A549 (cell line): ENCODE results near the gene MBNL2. TPM values are rescaled to one million over a fixed set of nuclear protein-coding genes. Genes with fewer than 3 reads are reported as not detected.
A peak's percentile ranks its signal among the peaks of the same experiment; 100 is the strongest.

Experiments used
- ATAC-seq, 2 experiments: fragments of 200-7000 bp in 1 of 2; fragments of >200 bp in 1 of 2; cut with Nextera tagmentation in 1 of 2; cut with Tn5 transposase in 1 of 2; 3 replicates each; pipeline versions ENCODE4 v1.8.0 to v1.9.1; 2018 to 2020; ENCODE audit warnings: mild to moderate bottlenecking in 1 of 2, moderate library complexity in 1 of 2
- CTCF ChIA-PET: fragments of 300-600 bp; sonication (Branson Sonifier 250); formaldehyde crosslinking; extraction: SDS; loops from one replicate; lab custom pipeline; 2021; ENCODE audit warnings: antibody characterized with exemption, inconsistent platforms; lab: Yijun Ruan, JAX
- POLR2A ChIA-PET: fragments of 350-600 bp; formaldehyde crosslinking; extraction: SDS; loops from one replicate; lab custom pipeline; 2021; ENCODE audit warnings: antibody characterized with exemption, inconsistent platforms; lab: Yijun Ruan, JAX
- DNase-seq, 2 experiments: peaks; one replicate each; pipeline versions ENCODE4 v3.0.0 to v3.0.0-alpha.2; 2011 to 2016; ENCODE audit warnings: low read depth in 1 of 2, low spot score in 1 of 2
- FAIRE-seq: peaks from 2 replicates; lab custom pipeline; 2011; peaks lifted over from hg19 to GRCh38; lab: Jason Lieb, UNC
- H3K27ac ChIP-seq, 2 experiments: fragments of >200 bp; sonication (Bioruptor Twin); formaldehyde crosslinking; 3 replicates each; pipeline ENCODE4 v1.5.1; 2016 to 2017
- H3K4me1 ChIP-seq: fragments of >200 bp; sonication (Bioruptor Twin); formaldehyde crosslinking; 3 replicates; pipeline ENCODE4 v1.6.1; 2016
- H3K4me2 ChIP-seq: fragments of >200 bp; sonication (Bioruptor Twin); formaldehyde crosslinking; 3 replicates; pipeline ENCODE4 v1.6.1; 2016
- H3K4me3 ChIP-seq: fragments of >200 bp; sonication (Bioruptor Twin); formaldehyde crosslinking; 3 replicates; pipeline ENCODE4 v1.5.1; 2016
- H3K9me3 ChIP-seq: fragments of >200 bp; sonication (Bioruptor Twin); formaldehyde crosslinking; 3 replicates; pipeline ENCODE4 v1.6.1; 2016
- BCL3 ChIP-seq: fragments of >200 bp; sonication (Bioruptor Twin); formaldehyde crosslinking; IDR thresholded peaks from 3 replicates; pipeline ENCODE4 v1.6.1; 2016
- CBX2 ChIP-seq: fragments of 200-600 bp; sonication (generic); IDR thresholded peaks from 2 replicates; pipeline ENCODE4 v1.6.1; 2016; ENCODE audit warnings: low read depth, mild to moderate bottlenecking, borderline replicate concordance
- CEBPB ChIP-seq, 2 experiments: fragments of >200 bp in 1 of 2; sonication (Bioruptor Twin) in 1 of 2; formaldehyde crosslinking in 1 of 2; IDR thresholded peaks; 2 replicates each; pipeline ENCODE4 v1.6.1; 2012 to 2016
- HEYL ChIP-seq: fragments of 250-450 bp; sonication (Bioruptor Pico); IDR thresholded peaks from 2 replicates; pipeline ENCODE4 v1.8.0; 2021; ENCODE audit warnings: mild to moderate bottlenecking, moderate library complexity
- HMGXB4 ChIP-seq: fragments of 250-450 bp; sonication (Bioruptor Pico); IDR thresholded peaks from 2 replicates; pipeline ENCODE4 v1.5.0; 2021; ENCODE audit warnings: mild to moderate bottlenecking, moderate library complexity, borderline replicate concordance
- HOXA7 ChIP-seq: fragments of 250-450 bp; sonication (Bioruptor Pico); IDR thresholded peaks from 2 replicates; pipeline ENCODE4 v1.5.0; 2020; ENCODE audit warnings: mild to moderate bottlenecking, moderate library complexity
- HOXB13 ChIP-seq: fragments of 250-450 bp; sonication (Bioruptor Pico); IDR thresholded peaks from 2 replicates; pipeline ENCODE4 v1.5.0; 2020; ENCODE audit warnings: low read depth, mild to moderate bottlenecking, moderate library complexity
- JUN ChIP-seq, 2 experiments: fragments of >200 bp; sonication (Bioruptor Twin); formaldehyde crosslinking; IDR thresholded peaks; 2 replicates in 1 of 2; 3 replicates in 1 of 2; pipeline ENCODE4 v1.6.1; 2016 to 2017
- JUNB ChIP-seq: fragments of >200 bp; sonication (Bioruptor Twin); formaldehyde crosslinking; IDR thresholded peaks from 2 replicates; pipeline ENCODE4 v1.6.1; 2016
- KDM1A ChIP-seq: fragments of 200-600 bp; sonication (generic); IDR thresholded peaks from 2 replicates; pipeline ENCODE4 v1.6.1; 2016; ENCODE audit warnings: low read depth, mild to moderate bottlenecking
- MAFK ChIP-seq: fragments of 450-650 bp; IDR thresholded peaks from 2 replicates; pipeline ENCODE4 v1.6.1; 2014; ENCODE audit not compliant: partially characterized antibody
- MAX ChIP-seq: IDR thresholded peaks from 2 replicates; pipeline ENCODE4 v1.6.1; 2012
- MAZ ChIP-seq: fragments of 150-350 bp; IDR thresholded peaks from 2 replicates; pipeline ENCODE4 v1.6.1; 2014; ENCODE audit warnings: antibody characterized with exemption, low read depth, low read length, borderline replicate concordance
- MYC ChIP-seq: IDR thresholded peaks from 2 replicates; pipeline ENCODE4 v1.6.1; 2012; ENCODE audit warnings: mild to moderate bottlenecking, inconsistent platforms, low read length, improper control_type of control experiment, borderline replicate concordance
- RAD21 ChIP-seq, 2 experiments: fragments of >200 bp in 1 of 2; sonication (Bioruptor Twin) in 1 of 2; formaldehyde crosslinking in 1 of 2; IDR thresholded peaks in 1 of 2; conservative IDR thresholded peaks in 1 of 2; 2 replicates in 1 of 2; 3 replicates in 1 of 2; pipeline ENCODE4 v1.6.1; 2012 to 2018; ENCODE audit warnings: inconsistent platforms in 1 of 2
- SMC3 ChIP-seq: fragments of >200 bp; sonication (Bioruptor Twin); formaldehyde crosslinking; IDR thresholded peaks from 3 replicates; pipeline ENCODE4 v1.6.1; 2018; ENCODE audit warnings: inconsistent platforms
- TFCP2L1 ChIP-seq: fragments of 250-450 bp; sonication (Bioruptor Pico); IDR thresholded peaks from 2 replicates; pipeline ENCODE4 v1.5.0; 2021; ENCODE audit warnings: mild to moderate bottlenecking
- ZFP36 ChIP-seq: fragments of 450-650 bp; IDR thresholded peaks from 2 replicates; pipeline ENCODE4 v1.6.1; 2014; ENCODE audit warnings: borderline replicate concordance; ENCODE audit not compliant: partially characterized antibody
- ZNF302 ChIP-seq: fragments of 250-450 bp; sonication (Bioruptor Pico); IDR thresholded peaks from 2 replicates; pipeline ENCODE4 v1.9.0; 2021; ENCODE audit warnings: inconsistent platforms, mild to moderate bottlenecking, moderate library complexity
- WGBS: methylation state at CpG from one replicate; pipeline ENCODE4 v1.1.6; 2017; ENCODE audit errors: missing lambda C conversion rate; 5-methylcytosine and 5-hydroxymethylcytosine counted together
- polyA plus RNA-seq, 4 experiments: library from polyadenylated mRNA; depleted of rRNA in 3 of 4; stranded (reverse); fragments of >200 nt; fragmentation: RNase III in 1 of 4; extraction: RNeasy Plus Mini Kit Qiagen cat#74134 plus additional on column Dnase treatment in 1 of 4; gene quantifications; 2 replicates in 3 of 4; 3 replicates in 1 of 4; pipeline ENCODE4 v1.2.3, GENCODE V29; 2011 to 2017
- TF ChIP-seq, protein P1 (sequence below): fragments of 150-350 bp; IDR thresholded peaks from 2 replicates; pipeline ENCODE4 v1.6.1; 2014; ENCODE audit warnings: low read depth, mild to moderate bottlenecking, low read length
- TF ChIP-seq, protein P2 (sequence below): fragments of >200 bp; sonication (Bioruptor Twin); formaldehyde crosslinking; IDR thresholded peaks from 3 replicates; pipeline ENCODE4 v1.5.1; 2016
- TF ChIP-seq, protein P3 (sequence below): fragments of 450-650 bp; IDR thresholded peaks from 2 replicates; pipeline ENCODE4 v1.6.1; 2014; ENCODE audit warnings: antibody characterized with exemption
- TF ChIP-seq, protein P4 (sequence below): fragments of 250-450 bp; sonication (Bioruptor Pico); IDR thresholded peaks from 2 replicates; pipeline ENCODE4 v1.5.0; 2020; ENCODE audit warnings: low read depth, mild to moderate bottlenecking, moderate library complexity
- TF ChIP-seq, protein P5 (sequence below): IDR thresholded peaks from 2 replicates; pipeline ENCODE4 v1.6.1; 2012

MBNL2 gene
- polyA plus RNA-seq, 2 of the 4 experiments (the other 2 are of a cell fraction), result 18.7 to 20.6 TPM

GRCh38 chr13:97212601-97213040 is 9.5 kb upstream of the MBNL2 start:
- H3K4me1 ChIP-seq, result no peaks in the 10 kb centered on the region; the same call in 2 of the 3 replicates
- WGBS, result 18% methylated on average over 4 of the region's 4 CpGs
- ChIA-PET POLR2A (no interaction called here), CTCF (interaction anchor here (0.6 to 11.0 kb wide), 18 partner anchors 9 to 194 kb away, joined by 3 to 171 read pairs (median 4); partner anchors contain the start of gene MBNL2)
- TF ChIP-seq ZNF302 (no peak), TFCP2L1 (CRISPR knock-in tag) (no peak), HMGXB4 (CRISPR knock-in tag) (no peak), HOXA7 (CRISPR knock-in tag) (no peak), ZFP36 (no peak), BCL3 (no peak), MYC (no peak), RAD21 (conservative IDR thresholded peaks at IDR 0.05 in 1 of 2, IDR thresholded peaks at IDR 0.05 in 1 of 2) (peak; percentile 71 to 80), CBX2 (no peak), MAZ (no peak), JUNB (no peak), MAX (no peak), SMC3 (peak; percentile 81)
- TF ChIP-seq, protein P1, sequence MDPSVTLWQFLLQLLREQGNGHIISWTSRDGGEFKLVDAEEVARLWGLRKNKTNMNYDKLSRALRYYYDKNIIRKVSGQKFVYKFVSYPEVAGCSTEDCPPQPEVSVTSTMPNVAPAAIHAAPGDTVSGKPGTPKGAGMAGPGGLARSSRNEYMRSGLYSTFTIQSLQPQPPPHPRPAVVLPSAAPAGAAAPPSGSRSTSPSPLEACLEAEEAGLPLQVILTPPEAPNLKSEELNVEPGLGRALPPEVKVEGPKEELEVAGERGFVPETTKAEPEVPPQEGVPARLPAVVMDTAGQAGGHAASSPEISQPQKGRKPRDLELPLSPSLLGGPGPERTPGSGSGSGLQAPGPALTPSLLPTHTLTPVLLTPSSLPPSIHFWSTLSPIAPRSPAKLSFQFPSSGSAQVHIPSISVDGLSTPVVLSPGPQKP, result no peak
- TF ChIP-seq, protein P2, sequence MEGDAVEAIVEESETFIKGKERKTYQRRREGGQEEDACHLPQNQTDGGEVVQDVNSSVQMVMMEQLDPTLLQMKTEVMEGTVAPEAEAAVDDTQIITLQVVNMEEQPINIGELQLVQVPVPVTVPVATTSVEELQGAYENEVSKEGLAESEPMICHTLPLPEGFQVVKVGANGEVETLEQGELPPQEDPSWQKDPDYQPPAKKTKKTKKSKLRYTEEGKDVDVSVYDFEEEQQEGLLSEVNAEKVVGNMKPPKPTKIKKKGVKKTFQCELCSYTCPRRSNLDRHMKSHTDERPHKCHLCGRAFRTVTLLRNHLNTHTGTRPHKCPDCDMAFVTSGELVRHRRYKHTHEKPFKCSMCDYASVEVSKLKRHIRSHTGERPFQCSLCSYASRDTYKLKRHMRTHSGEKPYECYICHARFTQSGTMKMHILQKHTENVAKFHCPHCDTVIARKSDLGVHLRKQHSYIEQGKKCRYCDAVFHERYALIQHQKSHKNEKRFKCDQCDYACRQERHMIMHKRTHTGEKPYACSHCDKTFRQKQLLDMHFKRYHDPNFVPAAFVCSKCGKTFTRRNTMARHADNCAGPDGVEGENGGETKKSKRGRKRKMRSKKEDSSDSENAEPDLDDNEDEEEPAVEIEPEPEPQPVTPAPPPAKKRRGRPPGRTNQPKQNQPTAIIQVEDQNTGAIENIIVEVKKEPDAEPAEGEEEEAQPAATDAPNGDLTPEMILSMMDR, result peak; percentile 54
- TF ChIP-seq, protein P3, sequence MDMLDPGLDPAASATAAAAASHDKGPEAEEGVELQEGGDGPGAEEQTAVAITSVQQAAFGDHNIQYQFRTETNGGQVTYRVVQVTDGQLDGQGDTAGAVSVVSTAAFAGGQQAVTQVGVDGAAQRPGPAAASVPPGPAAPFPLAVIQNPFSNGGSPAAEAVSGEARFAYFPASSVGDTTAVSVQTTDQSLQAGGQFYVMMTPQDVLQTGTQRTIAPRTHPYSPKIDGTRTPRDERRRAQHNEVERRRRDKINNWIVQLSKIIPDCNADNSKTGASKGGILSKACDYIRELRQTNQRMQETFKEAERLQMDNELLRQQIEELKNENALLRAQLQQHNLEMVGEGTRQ, result no peak
- no peak for FAIRE-seq
- ATAC-seq, result peak; percentile 81 to 94; a peak in 4 of 6 replicates
- DNase-seq, result peak; percentile 32 to 48
- peak overlapping the region in 1 of 2 experiments; percentile 32; a peak in 1 of 6 replicates for H3K27ac ChIP-seq
- no peak overlapping the region for H3K4me3 ChIP-seq
- H3K4me2 ChIP-seq, result no peak overlapping the region
- H3K9me3 ChIP-seq, result no peaks in the 10 kb centered on the region

- ChIA-PET POLR2A (no interaction called here), CTCF (interaction anchor here (0.7 to 11.0 kb wide), 4 partner anchors 9 to 138 kb away, joined by 3 to 171 read pairs (median 4); no protein-coding TSS in a partner anchor)
- ATAC-seq (no peak), DNase-seq (no peak), FAIRE-seq (no peak)
- no peaks in the 10 kb centered on the region for H3K9me3 ChIP-seq
- H3K4me2 ChIP-seq, result no peak overlapping the region
- TF ChIP-seq, protein P4, sequence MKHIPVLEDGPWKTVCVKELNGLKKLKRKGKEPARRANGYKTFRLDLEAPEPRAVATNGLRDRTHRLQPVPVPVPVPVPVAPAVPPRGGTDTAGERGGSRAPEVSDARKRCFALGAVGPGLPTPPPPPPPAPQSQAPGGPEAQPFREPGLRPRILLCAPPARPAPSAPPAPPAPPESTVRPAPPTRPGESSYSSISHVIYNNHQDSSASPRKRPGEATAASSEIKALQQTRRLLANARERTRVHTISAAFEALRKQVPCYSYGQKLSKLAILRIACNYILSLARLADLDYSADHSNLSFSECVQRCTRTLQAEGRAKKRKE, result no peak
- TF ChIP-seq ZNF302 (no peak), MAFK (no peak), HEYL (no peak), JUN (IDR thresholded peaks at IDR 0.05) (no peak), TFCP2L1 (CRISPR knock-in tag) (no peak), RAD21 (conservative IDR thresholded peaks at IDR 0.05 in 1 of 2, IDR thresholded peaks at IDR 0.05 in 1 of 2) (no peak), HMGXB4 (CRISPR knock-in tag) (no peak), CEBPB (IDR thresholded peaks at IDR 0.05) (no peak), HOXB13 (CRISPR knock-in tag) (no peak), KDM1A (no peak)
- TF ChIP-seq, protein P5, sequence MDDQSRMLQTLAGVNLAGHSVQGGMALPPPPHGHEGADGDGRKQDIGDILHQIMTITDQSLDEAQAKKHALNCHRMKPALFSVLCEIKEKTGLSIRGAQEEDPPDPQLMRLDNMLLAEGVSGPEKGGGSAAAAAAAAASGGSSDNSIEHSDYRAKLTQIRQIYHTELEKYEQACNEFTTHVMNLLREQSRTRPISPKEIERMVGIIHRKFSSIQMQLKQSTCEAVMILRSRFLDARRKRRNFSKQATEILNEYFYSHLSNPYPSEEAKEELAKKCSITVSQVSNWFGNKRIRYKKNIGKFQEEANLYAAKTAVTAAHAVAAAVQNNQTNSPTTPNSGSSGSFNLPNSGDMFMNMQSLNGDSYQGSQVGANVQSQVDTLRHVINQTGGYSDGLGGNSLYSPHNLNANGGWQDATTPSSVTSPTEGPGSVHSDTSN, result no peak
- no peak overlapping the region for H3K27ac ChIP-seq
- no peaks in the 10 kb centered on the region; the same call in 2 of the 3 replicates for H3K4me1 ChIP-seq
- no peak overlapping the region for H3K4me3 ChIP-seq
- 87% methylated on average over 3 of the region's 3 CpGs for WGBS
Measured at GRCh38 chr13:97214921-97215320, 7.2 kb upstream of the MBNL2 start.
